H9 (cell line): ENCODE data around the gene AXIN1. TPM values are rescaled to one million over a fixed set of nuclear protein-coding genes. Genes with fewer than 3 reads are reported as not detected.

Experiments used
- DNase-seq: peaks from one replicate; pipeline ENCODE4 v3.0.0-alpha.2; 2017
- H2AFZ ChIP-seq: one replicate; pipeline ENCODE4 v1.6.1; 2013; ENCODE audit warnings: mild to moderate bottlenecking, low read length, control low read depth, moderate library complexity
- H2AK5ac ChIP-seq: 2 replicates; pipeline ENCODE4 v1.6.1; 2013; ENCODE audit warnings: low read length, control low read depth, mixed read lengths; ENCODE audit not compliant: insufficient read length
- H2BK120ac ChIP-seq: one replicate; pipeline ENCODE4 v1.6.1; 2013; ENCODE audit warnings: low read depth, mild to moderate bottlenecking, low read length, control low read depth, inconsistent platforms; ENCODE audit not compliant: poor library complexity, severe bottlenecking
- H2BK12ac ChIP-seq: 2 replicates; pipeline ENCODE4 v1.6.1; 2013; ENCODE audit warnings: low read length, control low read depth, mixed read lengths, low read depth; ENCODE audit not compliant: insufficient read length
- H2BK15ac ChIP-seq: 2 replicates; pipeline ENCODE4 v1.6.1; 2013; ENCODE audit warnings: low read depth, low read length, control low read depth
- H2BK20ac ChIP-seq: one replicate; pipeline ENCODE4 v1.6.1; 2013; ENCODE audit warnings: low read depth, mild to moderate bottlenecking, low read length, control low read depth, inconsistent platforms; ENCODE audit not compliant: poor library complexity, severe bottlenecking
- H2BK5ac ChIP-seq: 2 replicates; pipeline ENCODE4 v1.6.1; 2013; ENCODE audit warnings: low read length, control low read depth, mixed read lengths; ENCODE audit not compliant: insufficient read length
- H3K14ac ChIP-seq: 2 replicates; pipeline ENCODE4 v1.6.1; 2013; ENCODE audit warnings: low read length, control low read depth; ENCODE audit not compliant: insufficient read depth
- H3K18ac ChIP-seq: 2 replicates; pipeline ENCODE4 v1.6.1; 2013; ENCODE audit warnings: low read depth, mild to moderate bottlenecking, mixed read lengths, low read length, control low read depth; ENCODE audit not compliant: insufficient read length
- H3K23ac ChIP-seq: 2 replicates; pipeline ENCODE4 v1.6.1; 2013; ENCODE audit warnings: low read length, control low read depth, mixed read lengths, low read depth; ENCODE audit not compliant: insufficient read length
- H3K23me2 ChIP-seq: 2 replicates; pipeline ENCODE4 v1.6.1; 2013; ENCODE audit warnings: low read depth, mild to moderate bottlenecking, mixed read lengths, low read length, control low read depth; ENCODE audit not compliant: insufficient read length, poor library complexity, severe bottlenecking
- H3K27ac ChIP-seq: 2 replicates; pipeline ENCODE4 v1.5.1; 2013; ENCODE audit warnings: low read length, control low read depth, mixed read lengths, low read depth; ENCODE audit not compliant: insufficient read length
- H3K27me3 ChIP-seq: 2 replicates; pipeline ENCODE4 v1.6.1; 2013; ENCODE audit warnings: low read length, control low read depth, inconsistent platforms; ENCODE audit not compliant: insufficient read depth
- H3K4ac ChIP-seq: 2 replicates; pipeline ENCODE4 v1.6.1; 2013; ENCODE audit warnings: low read depth, mild to moderate bottlenecking, control low read depth, inconsistent platforms, low read length, moderate library complexity
- H3K4me1 ChIP-seq: 2 replicates; pipeline ENCODE4 v1.6.1; 2013; ENCODE audit warnings: low read length, control low read depth, inconsistent platforms; ENCODE audit not compliant: insufficient read depth
- H3K4me2 ChIP-seq: 2 replicates; pipeline ENCODE4 v1.6.1; 2013; ENCODE audit warnings: low read length, control low read depth, mixed read lengths; ENCODE audit not compliant: insufficient read length, insufficient read depth
- H3K56ac ChIP-seq: 2 replicates; pipeline ENCODE4 v1.6.1; 2013; ENCODE audit warnings: low read depth, mild to moderate bottlenecking, mixed read lengths, low read length, control low read depth; ENCODE audit not compliant: insufficient read length
- H3K79me1 ChIP-seq: 2 replicates; pipeline ENCODE4 v1.6.1; 2013; ENCODE audit warnings: low read depth, mild to moderate bottlenecking, moderate library complexity, low read length, control low read depth, inconsistent platforms; ENCODE audit not compliant: insufficient read depth, poor library complexity, severe bottlenecking
- H3K79me2 ChIP-seq: 2 replicates; pipeline ENCODE4 v1.6.1; 2013; ENCODE audit warnings: low read length, control low read depth, inconsistent platforms; ENCODE audit not compliant: insufficient read depth
- H3K9ac ChIP-seq: 2 replicates; pipeline ENCODE4 v1.6.1; 2013; ENCODE audit warnings: low read length, control low read depth, mixed read lengths; ENCODE audit not compliant: insufficient read length; ENCODE audit errors: extremely low read depth
- H3K9me3 ChIP-seq: one replicate; pipeline ENCODE4 v1.6.1; 2013; ENCODE audit warnings: low read depth, low read length, inconsistent platforms; ENCODE audit not compliant: control insufficient read depth
- H3T11ph ChIP-seq: one replicate; pipeline ENCODE4 v1.6.1; 2013; ENCODE audit warnings: mild to moderate bottlenecking, low read length, control low read depth, inconsistent platforms
- H4K20me1 ChIP-seq: one replicate; pipeline ENCODE4 v1.6.1; 2013; ENCODE audit not compliant: control insufficient read depth, insufficient read length, insufficient read depth
- H4K5ac ChIP-seq: 2 replicates; pipeline ENCODE4 v1.6.1; 2013; ENCODE audit warnings: low read depth, mild to moderate bottlenecking, mixed read lengths, low read length, control low read depth; ENCODE audit not compliant: insufficient read length
- H4K8ac ChIP-seq: replicated peaks from 2 replicates; pipeline ENCODE4 v1.6.1; 2013; ENCODE audit warnings: low read length, control low read depth, mixed read lengths, low read depth; ENCODE audit not compliant: insufficient read length
- H4K91ac ChIP-seq: 2 replicates; pipeline ENCODE4 v1.6.1; 2013; ENCODE audit warnings: low read depth, mild to moderate bottlenecking, moderate library complexity, mixed read lengths, low read length, control low read depth; ENCODE audit not compliant: insufficient read length
- H3K27ac Mint-ChIP-seq, 3 experiments: 2 replicates in 2 of 3; 3 replicates in 1 of 3; pipeline ENCODE4 v1.8.0; 2020 to 2021; ENCODE audit warnings: mixed read lengths in 3 of 3, mild to moderate bottlenecking in 1 of 3, moderate library complexity in 1 of 3
- H3K27me3 Mint-ChIP-seq: 2 replicates; pipeline ENCODE4 v1.8.0; 2021; ENCODE audit warnings: low read depth, mild to moderate bottlenecking, moderate library complexity, mixed read lengths
- H3K36me3 Mint-ChIP-seq, 3 experiments: 2 replicates in 2 of 3; 3 replicates in 1 of 3; pipeline ENCODE4 v1.8.0; 2020 to 2021; ENCODE audit warnings: low read depth in 3 of 3, mixed read lengths in 3 of 3; ENCODE audit not compliant: insufficient read depth in 1 of 3
- H3K4me1 Mint-ChIP-seq, 2 experiments: 2 replicates each; pipeline ENCODE4 v1.8.0; 2020; ENCODE audit warnings: mixed read lengths in 2 of 2
- H3K4me3 Mint-ChIP-seq, 2 experiments: 2 replicates in 1 of 2; 3 replicates in 1 of 2; pipeline ENCODE4 v1.8.0; 2020 to 2021; ENCODE audit warnings: mild to moderate bottlenecking in 2 of 2, mixed read lengths in 2 of 2, moderate library complexity in 1 of 2
- H3K9me3 Mint-ChIP-seq, 2 experiments: 2 replicates in 1 of 2; 3 replicates in 1 of 2; pipeline ENCODE4 v1.8.0; 2020; ENCODE audit warnings: mild to moderate bottlenecking in 2 of 2, mixed read lengths in 2 of 2, moderate library complexity in 1 of 2
- WGBS: extraction: QIAGEN DNeasy Blood & Tissue Kit; methylation state at CpG from one replicate; pipeline ENCODE4 v1.1.7; 2013; ENCODE audit warnings: missing lambda C conversion rate, low lambda C conversion rate, mixed read lengths; ENCODE audit not compliant: insufficient read length; ENCODE audit errors: extremely low coverage; 5-methylcytosine and 5-hydroxymethylcytosine counted together
- total RNA-seq: library from RNA; stranded (reverse); gene quantifications from 2 replicates; pipeline ENCODE4 v1.2.1, GENCODE V29; 2021
- TF ChIP-seq, protein P1 (sequence below): fragments of 200-600 bp; sonication (generic); conservative IDR thresholded peaks from 3 replicates; pipeline ENCODE4 v1.8.0; 2021; ENCODE audit warnings: antibody characterized with exemption, mild to moderate bottlenecking

AXIN1 gene
- total RNA-seq, 1 experiment from 2014 or later, result 50.9 TPM

DNA sequence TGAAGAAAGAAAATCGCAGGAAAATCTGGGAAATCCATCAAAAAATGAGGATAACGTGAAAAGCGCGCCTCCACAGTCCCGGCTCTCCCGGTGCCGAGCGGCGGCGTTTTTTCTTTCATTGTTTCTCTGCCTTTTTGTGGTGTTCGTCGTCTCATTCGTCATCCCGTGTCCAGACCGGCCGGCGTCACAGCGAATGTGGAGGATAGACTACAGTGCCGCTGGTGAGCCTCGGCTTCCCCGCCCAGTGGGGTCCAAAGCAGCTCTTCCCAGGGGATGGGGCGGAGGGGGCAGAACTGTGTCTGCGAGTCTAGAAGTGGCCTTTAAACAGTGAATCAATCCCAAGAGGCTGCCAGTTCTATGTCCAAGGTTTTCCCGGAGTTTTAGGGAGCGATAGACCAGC is 98.1 kb downstream of the AXIN1 start:
- Histone ChIP-seq H3K18ac (no peak overlapping the region), H3K14ac (no peak overlapping the region), H2BK120ac (no peak overlapping the region), H2BK12ac (no peak overlapping the region), H3K56ac (no peak overlapping the region), H3K4me1 (no peaks in the 10 kb centered on the region), H3K9me3 (no peaks in the 10 kb centered on the region), H2AFZ (no peak overlapping the region), H3K4ac (no peak overlapping the region), H3K79me1 (no peaks in the 10 kb centered on the region), H4K5ac (no peak overlapping the region), H3T11ph (no peak overlapping the region), H3K27ac (no peak overlapping the region), H4K8ac (no peak overlapping the region), H3K23ac (no peak overlapping the region), H3K79me2 (no peaks in the 10 kb centered on the region), H2BK15ac (no peak overlapping the region), H2BK20ac (no peak overlapping the region), H2BK5ac (no peak overlapping the region), H3K27me3 (no peaks in the 10 kb centered on the region), H4K91ac (no peak overlapping the region), H2AK5ac (no peak overlapping the region), H4K20me1 (no peaks in the 10 kb centered on the region), H3K9ac (no peak overlapping the region), H3K4me2 (no peak overlapping the region), H3K23me2 (no peaks in the 10 kb centered on the region)
- Mint-ChIP-seq H3K27ac (0 out of 7 replicates have a peak overlapping the region, but pooled peaks of 1 of the 3 experiments have one; percentile 22), H3K4me1 (no peaks in the 10 kb centered on the region; a peak in 1 of 4 replicates), H3K27me3 (no peaks in the 10 kb centered on the region), H3K4me3 (no peak overlapping the region), H3K9me3 (no peaks in the 10 kb centered on the region), H3K36me3 (peaks cover 15 to 56% (median 44%) of the 10 kb centered on the region in 3 experiments; a peak in 6 of 7 replicates)
- DNase-seq, result no peak
- no CpG with 5 or more reads among the region's 25 CpGs for WGBS
- TF ChIP-seq, protein P1, sequence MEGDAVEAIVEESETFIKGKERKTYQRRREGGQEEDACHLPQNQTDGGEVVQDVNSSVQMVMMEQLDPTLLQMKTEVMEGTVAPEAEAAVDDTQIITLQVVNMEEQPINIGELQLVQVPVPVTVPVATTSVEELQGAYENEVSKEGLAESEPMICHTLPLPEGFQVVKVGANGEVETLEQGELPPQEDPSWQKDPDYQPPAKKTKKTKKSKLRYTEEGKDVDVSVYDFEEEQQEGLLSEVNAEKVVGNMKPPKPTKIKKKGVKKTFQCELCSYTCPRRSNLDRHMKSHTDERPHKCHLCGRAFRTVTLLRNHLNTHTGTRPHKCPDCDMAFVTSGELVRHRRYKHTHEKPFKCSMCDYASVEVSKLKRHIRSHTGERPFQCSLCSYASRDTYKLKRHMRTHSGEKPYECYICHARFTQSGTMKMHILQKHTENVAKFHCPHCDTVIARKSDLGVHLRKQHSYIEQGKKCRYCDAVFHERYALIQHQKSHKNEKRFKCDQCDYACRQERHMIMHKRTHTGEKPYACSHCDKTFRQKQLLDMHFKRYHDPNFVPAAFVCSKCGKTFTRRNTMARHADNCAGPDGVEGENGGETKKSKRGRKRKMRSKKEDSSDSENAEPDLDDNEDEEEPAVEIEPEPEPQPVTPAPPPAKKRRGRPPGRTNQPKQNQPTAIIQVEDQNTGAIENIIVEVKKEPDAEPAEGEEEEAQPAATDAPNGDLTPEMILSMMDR, result no peak
